CD4-positive, alpha-beta T cell treated with Interleukin-6 for 4 hours (primary cell): ENCODE results near the gene PTBP1.

ENCODE experiments used
- DNase-seq: peaks from one replicate; pipeline ENCODE4 v3.0.0-alpha.2; 2020; ENCODE audit warnings: mixed read lengths

PTBP1 gene

GRCh38 chr19:798415-799075, 1.3 kb downstream of the PTBP1 start:
- DNase-seq = peak; percentile 22

GRCh38 chr19:799076-799881, 2.0 kb downstream of the PTBP1 start:
- DNase-seq = peak; percentile 29

GRCh38 chr19:800360-801029, 3.2 kb downstream of the PTBP1 start:
- DNase-seq = no peak

DNA sequence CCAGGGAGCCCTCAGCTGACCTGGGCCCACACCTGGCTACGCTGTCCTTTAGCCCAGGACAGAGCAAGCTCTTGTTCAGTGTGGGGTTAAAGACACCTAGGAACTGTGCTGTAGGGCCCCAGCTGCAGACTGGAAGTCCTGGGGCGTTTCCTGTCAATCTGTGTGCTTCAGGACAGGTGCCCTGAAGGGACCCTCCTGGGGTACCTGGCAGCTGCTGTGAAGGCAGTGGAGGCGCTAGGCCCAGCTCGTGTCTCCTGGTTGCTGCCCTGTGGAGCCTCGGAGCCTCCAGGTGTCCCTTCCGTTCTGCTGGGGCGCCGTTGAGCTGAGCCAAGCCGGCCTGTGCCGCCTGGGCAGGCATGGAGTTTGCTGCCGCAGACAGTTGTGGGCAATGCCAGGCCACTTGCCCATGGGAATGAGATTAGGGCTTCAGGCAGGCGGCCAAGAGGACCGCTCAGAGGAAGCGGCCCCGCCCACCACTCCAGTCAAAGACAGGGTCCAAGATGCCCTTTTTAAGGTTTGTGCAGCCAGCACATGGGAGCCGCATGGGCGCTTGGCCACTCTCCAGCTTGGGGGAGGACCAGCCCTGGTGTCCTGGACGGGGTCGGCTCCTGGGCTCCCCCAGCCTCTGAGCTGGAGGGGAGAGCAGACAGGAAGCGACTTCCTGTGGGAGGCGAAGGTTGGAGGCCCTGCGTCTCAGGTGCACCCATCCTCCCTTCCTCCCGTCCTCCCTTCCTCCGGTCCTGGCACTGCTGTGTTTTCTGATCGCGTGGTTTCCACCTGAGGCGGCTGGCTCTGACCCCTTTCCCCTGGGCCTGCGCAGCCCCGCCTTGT, 4.0 kb downstream of the PTBP1 start:
- peak; percentile 41 for DNase-seq

DNA sequence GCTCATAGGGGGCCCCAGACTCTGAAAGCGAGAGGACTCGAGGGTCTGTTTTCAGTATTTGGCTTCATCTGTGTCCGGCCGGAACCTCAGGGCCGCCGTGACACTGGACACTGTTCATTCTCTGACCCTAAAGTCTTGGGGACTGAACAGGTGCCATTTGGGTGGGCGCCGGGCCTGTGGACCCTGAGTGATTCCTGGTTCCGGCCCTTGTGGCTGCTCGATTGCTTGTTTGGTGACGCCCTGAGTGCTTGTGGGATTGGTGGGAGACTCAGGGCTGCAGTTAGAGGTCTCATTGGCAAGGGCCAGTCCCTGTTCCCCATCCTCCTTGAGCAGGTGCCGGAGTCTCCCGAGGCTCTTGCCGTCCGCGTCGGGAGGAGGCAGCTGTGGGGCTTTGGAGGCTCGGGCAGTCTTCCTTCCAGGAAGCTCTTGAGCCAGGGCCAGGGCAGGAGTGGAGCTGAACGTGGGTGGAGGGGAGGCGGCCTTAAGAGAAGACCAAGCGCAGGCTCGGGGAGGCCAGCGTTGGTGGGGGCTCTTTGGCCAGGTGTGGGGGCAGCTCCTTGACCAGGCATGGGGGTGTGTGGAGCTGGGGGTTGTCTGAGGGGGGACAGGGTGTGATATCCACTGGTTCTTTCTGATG, 4.7 kb downstream of the PTBP1 start:
- DNase-seq = no peak

DNA sequence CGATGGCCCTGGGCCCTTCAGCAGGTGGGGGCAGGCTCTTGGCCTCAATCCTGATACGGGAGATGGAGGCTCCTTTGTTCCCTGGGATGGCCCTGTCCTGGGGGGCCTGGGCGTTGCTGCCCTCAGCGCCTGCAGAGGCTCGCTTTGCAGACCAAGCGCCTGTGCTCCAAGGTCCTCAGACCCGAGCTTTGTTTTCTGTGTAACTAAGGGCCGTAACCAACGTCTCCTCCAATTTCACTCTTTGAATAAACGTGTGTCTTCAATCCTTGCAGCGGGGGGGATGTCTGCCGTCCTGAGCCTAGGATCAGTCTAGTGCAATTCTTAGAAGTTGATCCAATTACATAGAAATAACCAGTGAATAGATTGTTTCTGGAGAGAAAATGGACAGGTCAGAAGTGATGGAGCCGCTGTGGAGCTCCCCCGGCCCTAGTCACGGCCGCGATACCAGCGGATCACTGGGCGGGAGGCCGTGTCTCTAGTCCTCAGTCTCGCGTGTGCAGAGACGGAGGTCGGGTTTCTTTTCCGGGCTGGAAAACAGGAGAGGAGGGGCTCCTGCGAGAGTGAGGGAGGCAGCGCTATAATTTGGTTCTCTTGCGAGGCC, 5.3 kb downstream of the PTBP1 start:
- DNase-seq = no peak

DNA sequence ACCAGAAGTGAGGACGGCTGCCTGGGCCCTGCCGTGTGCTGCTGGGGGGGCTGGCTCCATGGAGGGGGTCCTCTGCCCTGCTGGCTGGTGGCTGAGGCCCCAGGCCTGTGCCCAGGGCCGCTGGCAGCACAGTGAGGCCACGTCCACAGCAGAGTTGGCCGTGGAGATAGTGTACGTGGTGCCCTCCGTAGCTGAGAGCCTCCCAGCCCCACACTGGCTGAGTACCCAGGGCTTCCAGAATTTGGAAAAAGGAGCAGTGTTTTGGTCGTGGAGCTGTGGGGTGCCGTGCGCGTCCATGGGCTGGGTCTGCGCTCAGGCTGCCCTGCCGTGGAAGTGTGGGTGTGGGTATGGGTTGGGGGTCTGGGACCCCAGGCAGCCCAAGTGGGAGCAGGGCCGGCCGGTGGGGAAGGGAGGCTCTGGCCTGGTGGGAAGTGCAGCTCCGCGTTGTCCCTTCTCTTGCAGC, 5.9 kb downstream of the PTBP1 start:
- no peak for DNase-seq

DNA sequence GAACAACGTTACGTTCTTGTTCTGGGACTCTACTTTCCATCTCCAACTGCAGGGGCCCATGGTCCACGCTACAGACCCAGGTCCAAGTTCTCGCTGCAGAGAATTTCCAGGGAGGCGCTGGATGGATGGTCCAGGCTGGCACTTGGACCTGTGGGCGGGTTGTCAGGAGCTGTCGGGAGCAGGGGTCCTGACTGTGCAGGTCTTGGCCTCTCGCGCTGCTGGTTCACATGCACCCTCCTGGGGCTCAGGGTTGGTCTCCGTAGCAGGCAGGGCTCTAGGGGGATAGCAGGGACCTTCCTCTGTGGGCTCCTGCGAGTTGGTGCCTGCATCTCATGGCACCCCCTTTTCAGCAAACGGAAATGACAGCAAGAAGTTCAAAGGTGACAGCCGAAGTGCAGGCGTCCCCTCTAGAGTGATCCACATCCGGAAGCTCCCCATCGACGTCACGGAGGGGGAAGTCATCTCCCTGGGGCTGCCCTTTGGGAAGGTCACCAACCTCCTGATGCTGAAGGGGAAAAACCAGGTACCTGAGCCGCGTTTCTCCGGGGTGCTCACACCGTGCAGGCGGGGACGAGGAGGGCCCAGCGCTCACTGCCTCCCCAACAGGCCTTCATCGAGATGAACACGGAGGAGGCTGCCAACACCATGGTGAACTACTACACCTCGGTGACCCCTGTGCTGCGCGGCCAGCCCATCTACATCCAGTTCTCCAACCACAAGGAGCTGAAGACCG, 6.6 kb downstream of the PTBP1 start:
- DNase-seq = no peak

DNA sequence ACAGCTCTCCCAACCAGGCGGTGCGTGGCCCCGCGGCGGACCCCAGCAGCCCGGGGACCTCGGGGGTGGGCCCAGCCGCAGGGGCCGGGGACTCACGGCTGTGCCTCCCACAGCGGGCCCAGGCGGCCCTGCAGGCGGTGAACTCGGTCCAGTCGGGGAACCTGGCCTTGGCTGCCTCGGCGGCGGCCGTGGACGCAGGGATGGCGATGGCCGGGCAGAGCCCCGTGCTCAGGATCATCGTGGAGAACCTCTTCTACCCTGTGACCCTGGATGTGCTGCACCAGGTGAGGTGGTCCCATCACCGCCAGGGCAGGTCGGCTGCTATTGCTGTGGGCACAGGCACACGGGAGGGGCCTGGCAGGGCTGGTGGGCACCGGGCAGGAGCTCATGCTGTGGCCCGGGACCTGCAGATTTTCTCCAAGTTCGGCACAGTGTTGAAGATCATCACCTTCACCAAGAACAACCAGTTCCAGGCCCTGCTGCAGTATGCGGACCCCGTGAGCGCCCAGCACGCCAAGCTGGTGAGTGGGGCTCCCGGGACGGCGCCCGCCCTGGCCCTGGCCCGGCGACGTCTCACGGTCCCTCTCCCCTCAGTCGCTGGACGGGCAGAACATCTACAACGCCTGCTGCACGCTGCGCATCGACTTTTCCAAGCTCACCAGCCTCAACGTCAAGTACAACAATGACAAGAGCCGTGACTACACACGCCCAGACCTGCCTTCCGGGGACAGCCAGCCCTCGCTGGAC, 7.3 kb downstream of the PTBP1 start:
- no peak for DNase-seq

DNA sequence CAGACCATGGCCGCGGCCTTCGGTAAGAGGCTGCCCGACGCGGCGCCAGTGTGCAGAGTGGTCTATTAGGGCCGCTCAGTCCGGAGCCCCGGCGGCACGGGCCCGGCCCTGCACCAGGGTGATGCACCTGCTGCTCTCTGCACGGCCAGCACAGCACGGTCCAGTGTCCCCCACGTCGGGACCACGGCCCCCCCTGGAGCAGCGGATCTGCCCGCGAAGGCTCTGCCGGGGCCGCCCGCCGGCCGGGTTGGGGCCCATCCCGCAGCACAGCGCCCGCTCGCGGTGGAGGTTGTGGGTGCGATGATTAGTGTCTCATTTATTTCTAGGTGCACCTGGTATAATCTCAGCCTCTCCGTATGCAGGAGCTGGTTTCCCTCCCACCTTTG, 7.9 kb downstream of the PTBP1 start:
- no peak for DNase-seq

- no peak for DNase-seq
These were observed 8.6 kb downstream of the PTBP1 start for GRCh38 chr19:805600-806550.

DNA sequence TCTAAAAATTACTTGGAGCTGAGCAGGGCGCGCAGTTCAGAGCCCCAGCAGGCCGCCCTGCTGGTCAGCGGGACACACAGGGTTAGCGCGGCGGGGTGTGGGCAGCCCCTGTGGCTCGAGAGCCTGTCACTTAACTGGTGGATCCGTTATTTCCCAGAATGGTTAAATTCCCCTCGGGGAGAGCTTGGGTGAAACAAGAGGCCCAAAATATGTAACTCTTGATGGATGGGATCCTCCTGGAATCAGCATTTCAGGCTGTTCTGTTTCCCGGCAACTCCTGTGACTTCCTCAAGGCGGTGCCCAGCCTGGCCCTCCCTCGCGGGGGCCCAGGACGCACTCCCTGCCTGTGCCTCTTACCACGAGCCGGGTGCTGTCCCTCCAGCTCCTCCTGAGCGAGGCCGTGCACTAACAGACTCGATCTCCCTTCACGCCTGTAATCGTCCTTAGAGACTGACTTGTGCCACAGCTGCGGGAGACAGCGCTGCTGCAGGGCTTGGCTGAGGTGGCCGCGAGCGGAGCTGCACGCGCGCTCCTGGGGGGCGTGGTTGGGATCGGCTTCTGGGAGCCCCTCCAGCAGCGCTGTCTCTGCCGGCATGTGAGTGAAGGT, 9.7 kb downstream of the PTBP1 start:
- no peak for DNase-seq

DNA sequence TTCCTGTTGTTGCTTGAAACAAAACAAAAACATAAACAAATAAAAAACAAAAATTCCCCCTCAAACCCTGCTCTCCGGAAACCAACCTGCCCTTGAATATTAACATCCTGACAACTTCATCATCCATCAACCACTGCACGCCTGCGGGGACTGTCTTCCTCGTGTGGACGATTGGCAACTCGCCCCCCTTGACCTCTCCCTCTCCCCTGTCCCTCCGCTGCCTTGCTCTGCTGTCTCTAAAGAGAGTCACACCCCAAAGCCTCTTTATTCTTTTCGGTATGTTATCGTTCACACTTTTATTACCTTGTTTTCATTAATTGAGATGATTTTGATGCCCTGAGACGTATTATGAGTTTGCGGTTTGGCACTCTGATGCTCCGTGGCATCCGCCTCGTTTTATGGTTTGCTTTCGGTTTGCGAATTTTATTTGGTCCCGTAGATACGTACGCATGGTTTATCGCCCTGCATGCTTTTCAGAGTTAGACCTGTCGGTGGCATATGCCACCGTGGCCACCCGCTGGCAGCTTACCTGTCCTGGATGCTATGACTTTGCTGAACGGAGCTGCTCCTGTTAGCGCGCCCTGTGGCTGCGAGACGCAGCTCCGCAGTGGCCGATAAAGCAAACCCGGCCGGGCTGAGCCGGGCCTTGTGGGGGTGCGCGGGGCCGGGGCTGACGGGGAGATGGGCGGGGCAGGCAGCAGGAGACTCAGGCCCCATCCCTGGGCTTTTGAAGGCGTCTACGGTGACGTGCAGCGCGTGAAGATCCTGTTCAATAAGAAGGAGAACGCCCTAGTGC, 10.6 kb downstream of the PTBP1 start:
- DNase-seq = no peak

GRCh38 chr19:808423-808775, 11.1 kb downstream of the PTBP1 start:
- DNase-seq = no peak

DNA sequence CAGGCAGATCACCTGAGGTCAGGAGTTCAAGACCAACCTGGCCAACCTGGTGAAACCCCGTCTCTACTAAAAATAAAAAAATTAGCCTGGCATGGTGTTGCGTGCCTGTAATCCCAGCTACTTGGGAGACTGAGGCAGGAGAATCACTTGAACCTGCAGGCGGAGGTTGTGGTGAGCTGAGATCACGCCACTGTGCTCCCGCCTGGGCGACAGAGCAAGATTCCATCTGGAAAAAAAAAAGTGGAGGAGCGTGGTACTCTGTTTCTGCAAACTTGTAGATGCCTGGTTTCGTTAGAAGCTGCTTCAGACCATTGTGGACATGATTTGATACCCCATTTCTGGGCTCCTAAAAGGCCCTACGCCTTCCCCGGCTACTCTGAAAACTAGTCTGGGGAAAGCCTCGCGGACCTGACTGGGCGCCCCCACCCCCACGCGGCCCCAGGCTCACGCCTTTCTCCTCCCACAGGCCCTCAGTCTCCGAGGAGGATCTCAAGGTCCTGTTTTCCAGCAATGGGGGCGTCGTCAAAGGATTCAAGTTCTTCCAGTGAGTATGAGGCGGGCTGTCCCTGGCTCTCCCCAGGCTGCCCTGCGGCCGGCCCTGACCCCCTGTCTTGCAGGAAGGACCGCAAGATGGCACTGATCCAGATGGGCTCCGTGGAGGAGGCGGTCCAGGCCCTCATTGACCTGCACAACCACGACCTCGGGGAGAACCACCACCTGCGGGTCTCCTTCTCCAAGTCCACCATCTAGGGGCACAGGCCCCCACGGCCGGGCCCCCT, 13.0 kb downstream of the PTBP1 start:
- DNase-seq = no peak

DNA sequence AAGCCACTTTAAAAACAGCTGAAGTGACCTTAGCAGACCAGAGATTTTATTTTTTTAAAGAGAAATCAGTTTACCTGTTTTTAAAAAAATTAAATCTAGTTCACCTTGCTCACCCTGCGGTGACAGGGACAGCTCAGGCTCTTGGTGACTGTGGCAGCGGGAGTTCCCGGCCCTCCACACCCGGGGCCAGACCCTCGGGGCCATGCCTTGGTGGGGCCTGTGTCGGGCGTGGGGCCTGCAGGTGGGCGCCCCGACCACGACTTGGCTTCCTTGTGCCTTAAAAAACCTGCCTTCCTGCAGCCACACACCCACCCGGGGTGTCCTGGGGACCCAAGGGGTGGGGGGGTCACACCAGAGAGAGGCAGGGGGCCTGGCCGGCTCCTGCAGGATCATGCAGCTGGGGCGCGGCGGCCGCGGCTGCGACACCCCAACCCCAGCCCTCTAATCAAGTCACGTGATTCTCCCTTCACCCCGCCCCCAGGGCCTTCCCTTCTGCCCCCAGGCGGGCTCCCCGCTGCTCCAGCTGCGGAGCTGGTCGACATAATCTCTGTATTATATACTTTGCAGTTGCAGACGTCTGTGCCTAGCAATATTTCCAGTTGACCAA, 13.7 kb downstream of the PTBP1 start:
- no peak for DNase-seq

DNA sequence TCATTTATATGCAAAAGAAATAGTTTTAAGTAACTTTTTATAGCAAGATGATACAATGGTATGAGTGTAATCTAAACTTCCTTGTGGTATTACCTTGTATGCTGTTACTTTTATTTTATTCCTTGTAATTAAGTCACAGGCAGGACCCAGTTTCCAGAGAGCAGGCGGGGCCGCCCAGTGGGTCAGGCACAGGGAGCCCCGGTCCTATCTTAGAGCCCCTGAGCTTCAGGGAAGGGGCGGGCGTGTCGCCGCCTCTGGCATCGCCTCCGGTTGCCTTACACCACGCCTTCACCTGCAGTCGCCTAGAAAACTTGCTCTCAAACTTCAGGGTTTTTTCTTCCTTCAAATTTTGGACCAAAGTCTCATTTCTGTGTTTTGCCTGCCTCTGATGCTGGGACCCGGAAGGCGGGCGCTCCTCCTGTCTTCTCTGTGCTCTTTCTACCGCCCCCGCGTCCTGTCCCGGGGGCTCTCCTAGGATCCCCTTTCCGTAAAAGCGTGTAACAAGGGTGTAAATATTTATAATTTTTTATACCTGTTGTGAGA, 14.3 kb downstream of the PTBP1 start:
- DNase-seq = no peak
